Parathyroid adenoma (tissue), 2 donors: ENCODE results near the gene CTDNEP1.

Source experiments
- H2AFZ ChIP-seq: fragments of 300-600 bp; sonication (generic); one replicate; pipeline ENCODE4 v1.7.0; 2017; ENCODE audit warnings: antibody characterized with exemption, mild to moderate bottlenecking
- H3K27ac ChIP-seq: fragments of 300-600 bp; sonication (generic); one replicate; pipeline ENCODE4 v1.7.0; 2017
- H3K27me3 ChIP-seq: fragments of 300-600 bp; sonication (generic); one replicate; pipeline ENCODE4 v1.7.0; 2017; ENCODE audit warnings: low read length; ENCODE audit not compliant: control insufficient read depth, insufficient read depth
- H3K36me3 ChIP-seq: fragments of 300-600 bp; sonication (generic); one replicate; pipeline ENCODE4 v1.7.0; 2017; ENCODE audit warnings: low read length; ENCODE audit not compliant: control insufficient read depth, insufficient read depth
- H3K4me1 ChIP-seq: fragments of 300-600 bp; sonication (generic); one replicate; pipeline ENCODE4 v1.7.0; 2017; ENCODE audit warnings: control low read depth
- H3K4me2 ChIP-seq: fragments of 300-600 bp; sonication (generic); one replicate; pipeline ENCODE4 v1.7.0; 2017; ENCODE audit warnings: low read length
- H3K4me3 ChIP-seq: fragments of 300-600 bp; sonication (generic); one replicate; pipeline ENCODE4 v1.7.0; 2017; ENCODE audit warnings: low read depth, low read length
- H3K79me2 ChIP-seq: fragments of 300-600 bp; sonication (generic); one replicate; pipeline ENCODE4 v1.7.0; 2017; ENCODE audit warnings: control low read depth
- H3K9ac ChIP-seq: fragments of 300-600 bp; sonication (generic); one replicate; pipeline ENCODE4 v1.7.0; 2017; ENCODE audit warnings: mild to moderate bottlenecking
- H3K9me3 ChIP-seq: fragments of 300-600 bp; sonication (generic); one replicate; pipeline ENCODE4 v1.7.0; 2017; ENCODE audit warnings: low read length; ENCODE audit not compliant: control insufficient read depth
- CTCF ChIP-seq: fragments of 300-600 bp; sonication (generic); IDR thresholded peaks from one replicate; pipeline ENCODE4 v1.7.0; 2017; ENCODE audit warnings: antibody characterized with exemption, mild to moderate bottlenecking
- donor health status: primary hyperparathyroidism.

The CTDNEP1 gene

GRCh38 chr17:7222093-7222971 lies 29.2 kb downstream of the CTDNEP1 start:
- H2AFZ ChIP-seq: no peak overlapping the region
- H3K4me3 ChIP-seq: no peak overlapping the region
- no peak overlapping the region for H3K9ac ChIP-seq
- H3K4me2 ChIP-seq: peak overlapping the region; percentile 27
- TF ChIP-seq CTCF: no peak
- no peaks in the 10 kb centered on the region for H3K27me3 ChIP-seq
- H3K9me3 ChIP-seq: no peaks in the 10 kb centered on the region
- H3K36me3 ChIP-seq: no peaks in the 10 kb centered on the region
- peaks cover 45% of the 10 kb centered on the region for H3K4me1 ChIP-seq
- peak overlapping the region; percentile 46 for H3K27ac ChIP-seq
- peaks cover 7% of the 10 kb centered on the region for H3K79me2 ChIP-seq

GRCh38 chr17:7221278-7222092 lies 30.0 kb downstream of the CTDNEP1 start:
- Histone ChIP-seq H3K4me1 (peaks cover 49% of the 10 kb centered on the region), H3K27ac (peak overlapping the region; percentile 98), H3K36me3 (no peaks in the 10 kb centered on the region), H3K79me2 (peaks cover 7% of the 10 kb centered on the region), H3K27me3 (no peaks in the 10 kb centered on the region), H3K9me3 (no peaks in the 10 kb centered on the region), H3K9ac (no peak overlapping the region), H3K4me3 (peak overlapping the region; percentile 95), H2AFZ (no peak overlapping the region), H3K4me2 (peak overlapping the region; percentile 34)
- no peak for TF ChIP-seq CTCF

GRCh38 chr17:7220593-7221277 lies 30.8 kb downstream of the CTDNEP1 start:
- Histone ChIP-seq H3K4me1 (peaks cover 55% of the 10 kb centered on the region), H3K27me3 (no peaks in the 10 kb centered on the region), H3K79me2 (peaks cover 9% of the 10 kb centered on the region), H3K4me3 (peak overlapping the region; percentile 95), H2AFZ (peak overlapping the region; percentile 91), H3K9ac (peak overlapping the region; percentile 90), H3K9me3 (no peaks in the 10 kb centered on the region), H3K27ac (peak overlapping the region; percentile 98), H3K36me3 (no peaks in the 10 kb centered on the region), H3K4me2 (peak overlapping the region; percentile 94)
- peak; percentile 63 for TF ChIP-seq CTCF

- H3K4me2 ChIP-seq: peak within 1 kb of the TSS; percentile 94
- TF ChIP-seq CTCF: no peak
- peaks cover 6% of the 10 kb centered on the region for H3K79me2 ChIP-seq
- H2AFZ ChIP-seq: peak within 1 kb of the TSS; percentile 91
- H3K4me1 ChIP-seq: peaks cover 60% of the 10 kb centered on the region
- H3K9me3 ChIP-seq: no peaks in the 10 kb centered on the region
- peak within 1 kb of the TSS; percentile 98 for H3K27ac ChIP-seq
- H3K36me3 ChIP-seq: no peaks in the 10 kb centered on the region
- H3K9ac ChIP-seq: peak within 1 kb of the TSS; percentile 90
- peak within 1 kb of the TSS; percentile 95 for H3K4me3 ChIP-seq
- no peaks in the 10 kb centered on the region for H3K27me3 ChIP-seq
Measured at GRCh38 chr17:7219812-7220592, 31.5 kb downstream of the CTDNEP1 start, which contains the start of the genes ACADVL and DLG4. Gene ACADVL (plus strand): TSS chr17:7219938. CDS start chr17:7219985, 47 bp downstream. Gene DLG4 (minus strand): TSS chr17:7219836.
